IPS DF 6.9 (cell line): ENCODE results near the gene SLC37A2.

Experiments
- DNase-seq: peaks from one replicate; pipeline ENCODE4 v3.0.0-alpha.2; 2013; ENCODE audit warnings: low read depth, low spot score
- H3K27ac ChIP-seq: one replicate; pipeline ENCODE4 v1.5.1; 2013; ENCODE audit warnings: low read length, control low read depth
- H3K27me3 ChIP-seq: 2 replicates; pipeline ENCODE4 v1.6.1; 2013; ENCODE audit warnings: mild to moderate bottlenecking, low read length; ENCODE audit not compliant: control insufficient read depth, insufficient read depth
- H3K36me3 ChIP-seq: 2 replicates; pipeline ENCODE4 v1.6.1; 2013; ENCODE audit warnings: low read length; ENCODE audit not compliant: control insufficient read depth, insufficient read depth
- H3K4me1 ChIP-seq: 2 replicates; pipeline ENCODE4 v1.6.1; 2013; ENCODE audit warnings: low read length; ENCODE audit not compliant: control insufficient read depth, insufficient read depth
- H3K4me3 ChIP-seq: 2 replicates; pipeline ENCODE4 v1.5.1; 2013; ENCODE audit warnings: mild to moderate bottlenecking, low read length
- H3K9me3 ChIP-seq: 2 replicates; pipeline ENCODE4 v1.6.1; 2013; ENCODE audit warnings: low read length, inconsistent platforms; ENCODE audit not compliant: control insufficient read depth, insufficient read depth
- WGBS: extraction: QIAGEN DNeasy Blood & Tissue Kit; methylation state at CpG from one replicate; pipeline ENCODE4 v1.1.7; 2013; ENCODE audit warnings: mixed read lengths, missing lambda C conversion rate; ENCODE audit not compliant: insufficient read length, insufficient coverage; 5-methylcytosine and 5-hydroxymethylcytosine counted together

The SLC37A2 gene

DNA sequence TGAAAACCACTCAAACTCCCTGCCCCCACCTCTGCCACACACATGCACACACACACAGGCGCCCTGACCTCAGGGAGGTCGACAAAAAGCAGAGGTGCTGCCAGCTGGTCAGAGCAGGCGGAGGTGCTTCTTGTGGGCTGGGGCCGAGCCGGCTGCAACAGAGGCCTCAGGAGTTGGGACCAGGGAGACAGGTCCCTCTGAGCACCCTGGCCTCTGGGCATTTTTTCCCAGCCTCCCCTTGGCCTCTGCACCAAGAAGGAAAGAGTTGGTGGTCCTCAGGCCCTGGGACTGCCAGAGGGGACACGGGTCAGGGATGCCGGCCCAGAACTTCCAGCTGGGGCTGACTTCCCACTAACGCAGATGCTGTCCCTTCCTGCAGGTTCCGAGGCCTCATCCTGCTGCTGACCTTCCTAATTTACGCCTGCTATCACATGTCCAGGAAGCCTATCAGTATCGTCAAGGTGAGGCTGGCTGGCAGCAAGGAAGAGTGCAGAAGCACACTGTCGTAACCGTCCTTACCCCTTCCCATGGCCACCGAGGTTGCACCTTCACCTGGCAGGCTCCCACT lies 13.4 kb downstream of the SLC37A2 start:
- Histone ChIP-seq H3K4me1 (no peaks in the 10 kb centered on the region), H3K27me3 (no peaks in the 10 kb centered on the region), H3K4me3 (no peak overlapping the region), H3K9me3 (no peaks in the 10 kb centered on the region), H3K27ac (no peak overlapping the region), H3K36me3 (no peaks in the 10 kb centered on the region)
- no peak for DNase-seq
- WGBS: no CpG with 5 or more reads among the region's 14 CpGs

DNA sequence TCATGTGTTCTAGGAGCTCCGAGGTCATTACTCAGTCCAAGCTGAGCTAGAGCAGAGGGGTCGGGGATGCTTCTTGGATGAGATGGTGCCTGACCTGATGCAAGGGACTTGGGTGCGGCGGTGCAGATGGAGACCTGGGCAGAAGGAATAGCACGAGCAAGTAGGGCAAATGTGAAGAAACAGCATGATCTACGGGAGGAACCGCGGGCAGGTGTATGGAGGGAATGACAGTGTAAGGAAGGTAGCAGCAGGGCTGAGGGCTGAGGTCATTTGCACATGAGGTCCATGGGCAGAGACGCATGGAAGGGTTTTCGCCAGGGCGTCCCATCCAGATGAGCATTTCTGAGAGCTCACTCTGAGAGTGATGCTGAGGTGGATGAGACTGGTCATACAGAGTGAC lies 14.9 kb downstream of the SLC37A2 start:
- DNase-seq: no peak
- Histone ChIP-seq H3K4me1 (no peaks in the 10 kb centered on the region), H3K9me3 (no peaks in the 10 kb centered on the region), H3K27me3 (no peaks in the 10 kb centered on the region), H3K36me3 (no peaks in the 10 kb centered on the region), H3K4me3 (no peak overlapping the region), H3K27ac (no peak overlapping the region)
- WGBS: no CpG with 5 or more reads among the region's 11 CpGs

DNA sequence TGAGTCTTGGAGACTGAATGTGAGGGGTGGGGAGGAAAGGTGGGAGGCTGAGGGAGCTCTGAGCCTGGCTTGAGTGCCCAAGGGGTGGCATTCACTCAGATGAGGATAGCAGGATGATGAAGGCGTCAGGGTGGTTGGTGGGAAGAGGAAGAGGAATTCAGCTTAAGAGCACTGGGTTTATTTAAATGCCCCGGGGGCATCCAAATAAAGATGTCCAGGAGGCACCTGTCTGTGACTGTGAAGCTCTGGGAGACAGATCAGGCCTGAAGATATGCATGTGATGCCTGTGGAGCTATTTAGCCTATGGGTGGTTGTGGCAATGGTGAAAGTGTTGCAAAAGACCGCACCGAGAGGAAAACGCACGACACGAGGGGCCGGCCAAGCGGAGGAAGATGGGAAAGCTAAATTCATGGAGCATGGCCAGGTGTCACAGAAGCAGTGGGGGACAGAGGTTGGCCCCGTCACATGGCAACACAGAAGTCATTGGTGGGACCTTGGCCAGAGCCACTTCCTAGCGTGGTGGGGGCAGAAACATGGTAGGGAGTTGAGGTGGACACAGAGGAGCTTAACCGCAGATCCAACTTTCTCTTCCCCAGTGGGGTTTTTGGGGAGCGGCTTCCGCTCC lies 15.5 kb downstream of the SLC37A2 start:
- WGBS: no CpG with 5 or more reads among the region's 14 CpGs
- Histone ChIP-seq H3K9me3 (no peaks in the 10 kb centered on the region), H3K4me1 (no peaks in the 10 kb centered on the region), H3K27ac (no peak overlapping the region), H3K27me3 (no peaks in the 10 kb centered on the region), H3K4me3 (no peak overlapping the region), H3K36me3 (no peaks in the 10 kb centered on the region)
- DNase-seq: no peak

DNA sequence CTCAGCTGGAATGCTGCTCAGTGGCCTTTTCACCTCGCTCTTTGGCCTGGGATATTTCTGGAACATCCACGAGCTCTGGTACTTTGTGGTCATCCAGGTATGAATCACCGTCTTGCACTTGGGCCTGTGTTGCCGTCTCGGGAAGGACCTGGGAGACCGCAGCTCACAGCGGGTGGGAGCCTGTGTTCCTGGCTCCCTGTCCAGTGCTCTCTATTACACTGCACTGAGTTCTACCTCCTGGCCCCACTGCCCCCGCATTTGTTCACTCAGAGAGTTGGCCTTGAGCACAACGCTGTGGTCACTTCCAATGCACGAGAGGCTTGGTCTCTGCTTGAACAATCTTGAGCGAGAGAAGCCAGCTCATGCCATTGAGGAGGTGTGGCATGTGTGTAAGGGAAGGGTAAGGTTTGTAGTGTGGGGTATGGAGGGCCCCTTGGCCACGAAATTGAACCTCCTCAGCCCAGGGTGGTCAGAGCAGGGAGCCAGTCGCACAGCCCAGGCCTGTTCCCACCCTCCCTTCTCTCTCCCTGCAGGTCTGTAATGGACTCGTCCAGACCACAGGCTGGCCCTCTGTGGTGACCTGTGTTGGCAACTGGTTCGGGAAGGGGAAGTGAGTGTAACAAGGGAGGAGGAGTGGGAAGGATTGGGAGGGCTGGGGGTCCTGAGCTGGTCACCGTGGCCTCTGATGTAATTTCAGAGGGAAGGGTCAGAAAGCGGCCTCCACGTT lies 16.2 kb downstream of the SLC37A2 start:
- Histone ChIP-seq H3K9me3 (no peaks in the 10 kb centered on the region), H3K36me3 (no peaks in the 10 kb centered on the region), H3K4me3 (no peak overlapping the region), H3K27me3 (no peaks in the 10 kb centered on the region), H3K4me1 (no peaks in the 10 kb centered on the region), H3K27ac (no peak overlapping the region)
- no peak for DNase-seq
- no CpG with 5 or more reads among the region's 18 CpGs for WGBS

DNA sequence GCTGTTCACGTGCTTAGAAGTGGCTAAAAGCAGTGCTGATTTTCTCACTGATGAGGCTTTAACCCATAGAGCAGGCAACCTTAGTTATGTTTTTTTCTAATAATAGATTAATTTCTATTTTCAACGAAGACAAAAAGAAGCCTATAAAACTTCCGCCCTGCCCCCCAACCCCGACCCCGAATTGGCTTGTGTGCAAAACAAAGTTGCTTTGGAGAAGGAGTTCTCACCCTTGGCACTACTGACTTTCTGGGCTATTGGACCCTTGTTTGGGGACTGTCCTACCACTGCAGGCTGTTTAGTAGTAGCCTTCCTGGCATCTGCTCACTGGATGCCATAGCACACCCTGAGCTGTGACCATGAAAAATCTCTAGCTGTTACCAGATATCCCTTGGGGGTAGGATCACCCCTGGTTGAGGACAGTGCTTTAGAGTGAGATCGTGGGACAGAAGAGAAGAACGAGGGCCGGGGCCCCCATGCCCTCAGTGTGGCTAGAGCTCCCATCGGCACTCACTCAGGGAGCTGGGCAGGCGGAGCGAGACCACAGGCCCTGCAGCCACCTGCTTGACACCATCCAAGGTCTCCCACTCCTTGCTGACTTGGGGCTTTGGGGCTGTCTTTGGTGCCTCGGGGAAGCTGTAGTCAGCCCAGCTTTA lies 16.9 kb downstream of the SLC37A2 start:
- no CpG with 5 or more reads among the region's 12 CpGs for WGBS
- Histone ChIP-seq H3K27ac (no peak overlapping the region), H3K27me3 (no peaks in the 10 kb centered on the region), H3K4me3 (no peak overlapping the region), H3K36me3 (no peaks in the 10 kb centered on the region), H3K9me3 (no peaks in the 10 kb centered on the region), H3K4me1 (no peaks in the 10 kb centered on the region)
- DNase-seq: no peak

DNA sequence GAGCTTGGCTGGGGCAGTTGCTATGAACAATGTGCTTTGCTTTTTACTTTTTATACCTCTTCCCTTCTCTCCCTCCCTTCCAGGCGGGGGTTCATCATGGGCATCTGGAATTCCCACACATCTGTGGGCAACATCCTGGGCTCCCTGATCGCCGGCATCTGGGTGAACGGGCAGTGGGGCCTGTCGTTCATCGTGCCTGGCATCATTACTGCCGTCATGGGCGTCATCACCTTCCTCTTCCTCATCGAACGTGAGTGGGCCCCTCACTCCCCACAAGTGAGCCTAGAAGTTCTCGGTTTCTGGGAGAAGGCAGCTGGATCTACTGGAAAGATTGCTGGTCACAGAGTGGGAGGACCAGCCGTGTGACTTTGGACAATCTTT lies 17.4 kb downstream of the SLC37A2 start:
- H3K4me1 ChIP-seq: no peaks in the 10 kb centered on the region
- H3K27ac ChIP-seq: no peak overlapping the region
- no CpG with 5 or more reads among the region's 12 CpGs for WGBS
- H3K36me3 ChIP-seq: no peaks in the 10 kb centered on the region
- H3K9me3 ChIP-seq: no peaks in the 10 kb centered on the region
- H3K27me3 ChIP-seq: no peaks in the 10 kb centered on the region
- H3K4me3 ChIP-seq: no peak overlapping the region
- DNase-seq: no peak

DNA sequence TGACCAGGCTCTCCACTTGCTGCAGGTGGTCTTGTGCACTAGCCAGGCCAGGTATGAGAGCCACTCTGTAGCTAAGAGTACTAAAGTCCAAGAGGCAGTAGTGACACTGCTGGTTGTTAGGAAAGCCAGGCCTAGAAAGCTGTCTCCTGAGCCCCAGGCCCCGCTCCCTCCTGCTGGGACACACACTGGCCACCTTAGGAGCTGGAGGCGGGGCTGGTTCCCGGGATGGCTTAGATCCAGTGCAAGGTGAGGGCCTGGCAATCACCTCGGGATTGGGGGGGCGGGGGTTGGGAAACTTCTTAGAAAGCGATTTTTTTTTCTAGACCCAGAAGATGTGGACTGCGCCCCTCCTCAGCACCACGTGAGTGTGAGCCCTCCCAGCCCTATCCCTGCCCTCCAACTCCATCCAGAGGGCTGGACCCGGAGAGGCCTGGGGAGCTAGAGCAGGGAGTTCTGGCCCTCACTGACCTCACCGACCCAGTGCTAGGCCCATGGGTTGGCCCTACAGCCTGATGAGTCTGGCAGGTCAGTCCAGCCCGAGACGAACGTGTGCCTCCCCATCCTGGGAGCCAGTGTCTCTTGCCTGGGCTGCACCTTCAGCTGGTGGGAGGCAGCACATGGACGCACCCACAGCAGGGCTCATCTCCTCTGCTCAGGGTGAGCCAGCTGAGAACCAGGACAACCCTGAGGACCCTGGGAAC lies 18.1 kb downstream of the SLC37A2 start:
- Histone ChIP-seq H3K27ac (no peak overlapping the region), H3K27me3 (no peaks in the 10 kb centered on the region), H3K4me3 (no peak overlapping the region), H3K4me1 (no peaks in the 10 kb centered on the region), H3K36me3 (no peaks in the 10 kb centered on the region), H3K9me3 (no peaks in the 10 kb centered on the region)
- no peak for DNase-seq
- no CpG with 5 or more reads among the region's 14 CpGs for WGBS

DNA sequence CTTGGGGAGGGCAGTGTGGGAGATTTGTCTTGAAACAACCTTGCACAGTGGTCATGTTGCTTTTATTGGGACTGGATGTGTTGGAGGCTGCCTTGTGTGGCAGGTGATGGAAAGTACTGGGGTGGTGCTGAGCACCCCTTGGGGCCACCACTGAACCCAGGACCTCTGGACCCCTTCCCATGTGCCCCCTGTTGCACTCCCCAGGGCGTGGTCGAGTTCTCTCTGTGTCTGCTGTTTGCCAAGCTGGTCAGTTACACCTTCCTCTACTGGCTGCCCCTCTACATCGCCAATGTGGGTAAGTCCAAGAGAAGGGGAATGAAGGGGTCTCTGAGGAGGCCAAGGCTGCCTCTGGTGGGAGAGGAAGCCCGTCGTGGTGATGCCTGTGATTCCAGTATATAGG lies 18.9 kb downstream of the SLC37A2 start:
- H3K4me3 ChIP-seq: no peak overlapping the region
- no peak for DNase-seq
- no CpG with 5 or more reads among the region's 5 CpGs for WGBS
- H3K9me3 ChIP-seq: no peaks in the 10 kb centered on the region
- H3K27me3 ChIP-seq: no peaks in the 10 kb centered on the region
- no peaks in the 10 kb centered on the region for H3K36me3 ChIP-seq
- no peaks in the 10 kb centered on the region for H3K4me1 ChIP-seq
- H3K27ac ChIP-seq: no peak overlapping the region

DNA sequence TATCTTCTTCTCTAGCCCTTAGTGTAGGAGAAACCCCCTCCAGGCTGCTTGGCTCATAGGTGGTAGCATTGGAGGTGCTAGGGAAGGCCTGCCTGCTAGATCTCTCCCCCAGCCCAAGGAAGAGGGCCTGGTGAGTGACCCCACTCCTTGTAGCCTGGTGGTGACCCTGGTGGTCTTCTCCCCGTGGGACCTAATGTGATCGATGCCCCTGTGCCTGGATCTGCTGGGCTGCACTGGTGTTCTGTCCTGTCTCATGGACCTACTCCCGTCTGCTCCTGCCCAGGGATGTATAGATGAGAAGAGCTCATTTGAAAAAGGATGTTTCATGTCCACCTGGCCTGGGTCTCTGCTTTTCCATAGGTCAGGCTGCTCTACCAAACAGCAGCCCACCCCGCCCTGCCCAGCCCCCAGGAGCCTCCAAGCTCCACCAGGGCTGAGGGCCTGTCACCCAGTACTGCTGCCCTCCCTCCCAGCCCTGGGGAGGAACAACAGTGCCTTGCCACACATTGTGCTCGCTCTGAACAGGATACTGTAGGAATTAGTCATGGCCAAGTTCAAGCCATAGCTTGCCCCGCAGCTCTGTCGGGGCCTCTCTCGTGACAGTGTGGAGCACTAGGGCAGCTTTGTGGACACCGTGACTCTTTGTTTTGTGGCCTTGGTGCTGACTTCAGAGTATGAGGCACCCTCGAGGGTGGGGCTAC lies 19.7 kb downstream of the SLC37A2 start:
- DNase-seq: no peak
- Histone ChIP-seq H3K4me3 (no peak overlapping the region), H3K27ac (no peak overlapping the region), H3K9me3 (no peaks in the 10 kb centered on the region), H3K27me3 (no peaks in the 10 kb centered on the region), H3K4me1 (no peaks in the 10 kb centered on the region), H3K36me3 (no peaks in the 10 kb centered on the region)
- WGBS: no CpG with 5 or more reads among the region's 10 CpGs
